Neural progenitor cell (in vitro differentiated cells): ENCODE results near the gene MARCHF2. TPM values are rescaled to one million over a fixed set of nuclear protein-coding genes. Genes with fewer than 3 reads are reported as not detected.

Experiments
- DNase-seq: peaks from one replicate; pipeline ENCODE4 v3.0.0-alpha.2; 2016; ENCODE audit warnings: low spot score
- H2AFZ ChIP-seq: fragments of 200-600 bp; sonication (generic); replicated peaks from 2 replicates; pipeline ENCODE4 v1.6.1; 2016; ENCODE audit warnings: antibody characterized with exemption
- H3F3A ChIP-seq: fragments of 200-600 bp; sonication (generic); 2 replicates; pipeline ENCODE4 v1.6.1; 2016; ENCODE audit warnings: antibody characterized with exemption, low read depth
- H3K27ac ChIP-seq: fragments of 200-600 bp; sonication (generic); 2 replicates; pipeline ENCODE4 v1.5.1; 2016; ENCODE audit warnings: mild to moderate bottlenecking
- H3K27me3 ChIP-seq: fragments of 200-600 bp; sonication (generic); 2 replicates; pipeline ENCODE4 v1.6.1; 2016; ENCODE audit warnings: mild to moderate bottlenecking, moderate library complexity
- H3K36me3 ChIP-seq: fragments of 200-600 bp; sonication (generic); 2 replicates; pipeline ENCODE4 v1.5.1; 2016
- H3K4me1 ChIP-seq: fragments of 200-600 bp; sonication (generic); 2 replicates; pipeline ENCODE4 v1.6.1; 2016; ENCODE audit warnings: mixed run types
- H3K4me2 ChIP-seq: fragments of 200-600 bp; sonication (generic); 2 replicates; pipeline ENCODE4 v1.6.1; 2016
- H3K4me3 ChIP-seq: fragments of 200-600 bp; sonication (generic); 2 replicates; pipeline ENCODE4 v1.5.1; 2016
- H3K79me2 ChIP-seq: fragments of 200-600 bp; sonication (generic); 2 replicates; pipeline ENCODE4 v1.6.1; 2016; ENCODE audit warnings: low read depth
- H3K9ac ChIP-seq: fragments of 200-600 bp; sonication (generic); 2 replicates; pipeline ENCODE4 v1.6.1; 2016
- H3K9me3 ChIP-seq: fragments of 200-600 bp; sonication (generic); 2 replicates; pipeline ENCODE4 v1.5.1; 2016; ENCODE audit warnings: low read depth
- H4K20me1 ChIP-seq: fragments of 200-600 bp; sonication (generic); 2 replicates; pipeline ENCODE4 v1.6.1; 2016; ENCODE audit warnings: low read depth
- H3K27ac Mint-ChIP-seq: 3 replicates; pipeline ENCODE4 v1.8.0; 2021; ENCODE audit warnings: mixed read lengths
- H3K27me3 Mint-ChIP-seq: 2 replicates; pipeline ENCODE4 v1.8.0; 2022; ENCODE audit warnings: low read depth, mild to moderate bottlenecking, inconsistent platforms, moderate library complexity, mixed read lengths; ENCODE audit not compliant: insufficient read depth
- H3K36me3 Mint-ChIP-seq: 3 replicates; pipeline ENCODE4 v1.8.0; 2021; ENCODE audit warnings: mixed read lengths
- H3K4me1 Mint-ChIP-seq: 3 replicates; pipeline ENCODE4 v1.8.0; 2021; ENCODE audit warnings: mixed read lengths
- H3K4me3 Mint-ChIP-seq: 3 replicates; pipeline ENCODE4 v1.8.0; 2021; ENCODE audit warnings: mild to moderate bottlenecking, moderate library complexity, mixed read lengths
- H3K9me3 Mint-ChIP-seq: 3 replicates; pipeline ENCODE4 v1.8.0; 2020; ENCODE audit warnings: mixed read lengths
- EZH2 ChIP-seq: fragments of 200-600 bp; sonication (generic); IDR thresholded peaks from 2 replicates; pipeline ENCODE4 v1.6.1; 2017; ENCODE audit warnings: antibody characterized with exemption, mild to moderate bottlenecking, moderate library complexity
- EZH2phosphoT487 ChIP-seq: fragments of 200-600 bp; sonication (generic); IDR thresholded peaks from 2 replicates; pipeline ENCODE4 v1.6.1; 2017; ENCODE audit warnings: antibody characterized with exemption
- total RNA-seq: library from RNA; depleted of rRNA; stranded (reverse); fragments of >200 nt; gene quantifications from 2 replicates; pipeline ENCODE4 v1.2.3, GENCODE V29; 2015; ENCODE audit warnings: low replicate concordance
- TF ChIP-seq, protein P1 (sequence below): fragments of 200-600 bp; sonication (generic); IDR thresholded peaks from 2 replicates; pipeline ENCODE4 v1.5.1; 2017; ENCODE audit warnings: antibody characterized with exemption, mild to moderate bottlenecking

Gene MARCHF2
- total RNA-seq, 1 donor from 2014 or later = 27.0 TPM

DNA sequence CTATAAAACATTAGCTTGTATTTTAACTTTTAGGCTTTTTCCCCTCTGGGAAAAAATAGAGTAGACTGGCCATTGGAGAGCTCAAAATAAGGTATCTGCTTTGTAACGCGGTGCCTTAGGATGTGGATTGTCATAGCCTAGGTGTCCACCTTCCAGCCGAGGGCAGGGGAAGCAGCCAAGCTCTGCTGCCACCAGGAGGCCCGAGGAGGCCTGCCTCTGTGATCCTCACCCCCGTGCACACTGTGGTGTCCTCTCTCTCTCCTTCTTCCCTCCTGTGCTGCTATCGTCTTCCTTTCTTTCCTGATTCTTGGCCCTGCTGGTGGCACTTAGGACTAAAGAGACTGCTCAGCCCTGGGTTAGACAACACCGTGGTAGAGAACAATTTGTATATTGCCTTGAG, 43.0 kb downstream of the MARCHF2 start:
- peaks cover 10% of the 10 kb centered on the region for H3K36me3 ChIP-seq
- H3K4me3 ChIP-seq = no peak overlapping the region
- no peaks in the 10 kb centered on the region for H3K27me3 ChIP-seq
- H3K36me3 Mint-ChIP-seq = peaks cover 28% of the 10 kb centered on the region
- H2AFZ ChIP-seq = no peak overlapping the region
- peaks cover 43% of the 10 kb centered on the region for H3K4me1 ChIP-seq
- H3K9ac ChIP-seq = no peak overlapping the region
- H3K4me1 Mint-ChIP-seq = peaks cover 45% of the 10 kb centered on the region
- H3K27ac ChIP-seq = no peak overlapping the region
- H3K4me2 ChIP-seq = no peak overlapping the region
- no peak overlapping the region for H3K27ac Mint-ChIP-seq
- DNase-seq = peak; percentile 58
- peaks cover 3% of the 10 kb centered on the region for H3K27me3 Mint-ChIP-seq
- H3K79me2 ChIP-seq = peaks cover 100% of the 10 kb centered on the region
- peaks cover 42% of the 10 kb centered on the region for H3F3A ChIP-seq
- no peaks in the 10 kb centered on the region for H3K9me3 Mint-ChIP-seq
- TF ChIP-seq EZH2phosphoT487 (no peak), EZH2 (no peak)
- TF ChIP-seq, protein P1, sequence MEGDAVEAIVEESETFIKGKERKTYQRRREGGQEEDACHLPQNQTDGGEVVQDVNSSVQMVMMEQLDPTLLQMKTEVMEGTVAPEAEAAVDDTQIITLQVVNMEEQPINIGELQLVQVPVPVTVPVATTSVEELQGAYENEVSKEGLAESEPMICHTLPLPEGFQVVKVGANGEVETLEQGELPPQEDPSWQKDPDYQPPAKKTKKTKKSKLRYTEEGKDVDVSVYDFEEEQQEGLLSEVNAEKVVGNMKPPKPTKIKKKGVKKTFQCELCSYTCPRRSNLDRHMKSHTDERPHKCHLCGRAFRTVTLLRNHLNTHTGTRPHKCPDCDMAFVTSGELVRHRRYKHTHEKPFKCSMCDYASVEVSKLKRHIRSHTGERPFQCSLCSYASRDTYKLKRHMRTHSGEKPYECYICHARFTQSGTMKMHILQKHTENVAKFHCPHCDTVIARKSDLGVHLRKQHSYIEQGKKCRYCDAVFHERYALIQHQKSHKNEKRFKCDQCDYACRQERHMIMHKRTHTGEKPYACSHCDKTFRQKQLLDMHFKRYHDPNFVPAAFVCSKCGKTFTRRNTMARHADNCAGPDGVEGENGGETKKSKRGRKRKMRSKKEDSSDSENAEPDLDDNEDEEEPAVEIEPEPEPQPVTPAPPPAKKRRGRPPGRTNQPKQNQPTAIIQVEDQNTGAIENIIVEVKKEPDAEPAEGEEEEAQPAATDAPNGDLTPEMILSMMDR = peak; percentile 36
- no peak overlapping the region for H3K4me3 Mint-ChIP-seq
- no peaks in the 10 kb centered on the region for H3K9me3 ChIP-seq
- peaks cover 100% of the 10 kb centered on the region for H4K20me1 ChIP-seq

- Histone ChIP-seq H3K9me3 (no peaks in the 10 kb centered on the region), H4K20me1 (peaks cover 100% of the 10 kb centered on the region), H3K4me2 (peak overlapping the region; percentile 2), H3K9ac (peak overlapping the region; percentile 2), H3K36me3 (peaks cover 14% of the 10 kb centered on the region), H3K4me3 (no peak overlapping the region), H3K79me2 (peaks cover 100% of the 10 kb centered on the region), H3K27me3 (no peaks in the 10 kb centered on the region), H3K27ac (no peak overlapping the region), H3K4me1 (peaks cover 31% of the 10 kb centered on the region), H2AFZ (no peak overlapping the region), H3F3A (peaks cover 31% of the 10 kb centered on the region)
- Mint-ChIP-seq H3K36me3 (peaks cover 24% of the 10 kb centered on the region), H3K27me3 (peaks cover 3% of the 10 kb centered on the region), H3K9me3 (no peaks in the 10 kb centered on the region), H3K4me3 (no peak overlapping the region), H3K27ac (no peak overlapping the region), H3K4me1 (peaks cover 35% of the 10 kb centered on the region)
- no peak for DNase-seq
- TF ChIP-seq EZH2 (no peak), EZH2phosphoT487 (no peak)
- TF ChIP-seq, protein P1 = no peak
These were observed 44.1 kb downstream of the MARCHF2 start for GRCh38 chr19:8457209-8457608.

- H3K9ac ChIP-seq = peak overlapping the region; percentile 2
- no peak overlapping the region for H3K27ac ChIP-seq
- peaks cover 29% of the 10 kb centered on the region for H3K36me3 Mint-ChIP-seq
- H3K4me3 Mint-ChIP-seq = no peak overlapping the region
- H3K27ac Mint-ChIP-seq = no peak overlapping the region
- no peaks in the 10 kb centered on the region for H3K27me3 ChIP-seq
- TF ChIP-seq, protein P1 = no peak
- TF ChIP-seq EZH2 = no peak
- no peak for TF ChIP-seq EZH2phosphoT487
- DNase-seq = no peak
- H3K4me2 ChIP-seq = peak overlapping the region; percentile 2
- peaks cover 15% of the 10 kb centered on the region for H3K36me3 ChIP-seq
- peaks cover 30% of the 10 kb centered on the region for H3K4me1 ChIP-seq
- H4K20me1 ChIP-seq = peaks cover 100% of the 10 kb centered on the region
- no peak overlapping the region for H3K4me3 ChIP-seq
- H3K9me3 Mint-ChIP-seq = no peaks in the 10 kb centered on the region
- peaks cover 3% of the 10 kb centered on the region for H3K27me3 Mint-ChIP-seq
- H3K79me2 ChIP-seq = peaks cover 100% of the 10 kb centered on the region
- peaks cover 31% of the 10 kb centered on the region for H3K4me1 Mint-ChIP-seq
- H3F3A ChIP-seq = peaks cover 24% of the 10 kb centered on the region
- no peak overlapping the region for H2AFZ ChIP-seq
- no peaks in the 10 kb centered on the region for H3K9me3 ChIP-seq
These were observed 44.7 kb downstream of the MARCHF2 start for GRCh38 chr19:8457827-8458226.
